ENCODE results near the gene NAGS.

The NAGS gene

GRCh38 chr17:44006598-44007345 is 2.4 kb downstream of the NAGS start:
- TF ChIP-seq POLR2A (IDR thresholded peaks at IDR 0.05; ENCODE audit: low read depth, low read length) = no peak
- TF ChIP-seq SPI1 (IDR thresholded peaks at IDR 0.05; ENCODE audit: low read depth, low read length) = 0 out of 2 replicates have a peak, but pooled peaks have one; percentile 16
- FAIRE-seq = peak; percentile 96
- DNase-seq (ENCODE audit: insufficient read length, low spot score) = peak; percentile 97

- TF ChIP-seq POLR2AphosphoS5 (IDR thresholded peaks at IDR 0.05; ENCODE audit: low read depth, low read length) (no peak), PAX5 (IDR thresholded peaks at IDR 0.05; ENCODE audit: insufficient read depth, low read length, severe bottlenecking) (no peak), POLR2A (IDR thresholded peaks at IDR 0.05; ENCODE audit: low read depth, low read length) (no peak), SPI1 (IDR thresholded peaks at IDR 0.05; ENCODE audit: low read depth, low read length) (no peak), POU2F2 (IDR thresholded peaks at IDR 0.05; ENCODE audit: low read depth, low read length) (no peak), TAF1 (IDR thresholded peaks at IDR 0.05; ENCODE audit: low read depth, low read length) (no peak)
- peak; percentile 43 for FAIRE-seq
- DNase-seq (ENCODE audit: insufficient read length, low spot score) = no peak
Observed at GRCh38 chr17:44007346-44008204, 3.2 kb downstream of the NAGS start.

GRCh38 chr17:44008205-44008909 is 3.9 kb downstream of the NAGS start:
- TF ChIP-seq TAF1 (IDR thresholded peaks at IDR 0.05; ENCODE audit: low read depth, low read length) (no peak), POLR2A (IDR thresholded peaks at IDR 0.05; ENCODE audit: low read depth, low read length) (no peak), POLR2AphosphoS5 (IDR thresholded peaks at IDR 0.05; ENCODE audit: low read depth, low read length) (no peak), PAX5 (IDR thresholded peaks at IDR 0.05; ENCODE audit: insufficient read depth, low read length, severe bottlenecking) (no peak), POU2F2 (IDR thresholded peaks at IDR 0.05; ENCODE audit: low read depth, low read length) (no peak), SPI1 (IDR thresholded peaks at IDR 0.05; ENCODE audit: low read depth, low read length) (no peak)
- FAIRE-seq (no peak), DNase-seq (ENCODE audit: insufficient read length, low spot score) (no peak)

GRCh38 chr17:44010966-44011647 is 6.7 kb downstream of the NAGS start:
- no peak for DNase-seq (ENCODE audit: insufficient read length, low spot score)
- no peak for TF ChIP-seq PAX5 (IDR thresholded peaks at IDR 0.05; ENCODE audit: insufficient read depth, low read length, severe bottlenecking)
- TF ChIP-seq POLR2A (IDR thresholded peaks at IDR 0.05; ENCODE audit: low read depth, low read length) = no peak
- no peak for TF ChIP-seq SPI1 (IDR thresholded peaks at IDR 0.05; ENCODE audit: low read depth, low read length)
- no peak for TF ChIP-seq TAF1 (IDR thresholded peaks at IDR 0.05; ENCODE audit: low read depth, low read length)
- TF ChIP-seq POLR2AphosphoS5 (IDR thresholded peaks at IDR 0.05; ENCODE audit: low read depth, low read length) = no peak
- no peak for TF ChIP-seq POU2F2 (IDR thresholded peaks at IDR 0.05; ENCODE audit: low read depth, low read length)
- no peak for FAIRE-seq

- no peak for DNase-seq (ENCODE audit: insufficient read length, low spot score)
- TF ChIP-seq POLR2AphosphoS5 (IDR thresholded peaks at IDR 0.05; ENCODE audit: low read depth, low read length) (no peak), TAF1 (IDR thresholded peaks at IDR 0.05; ENCODE audit: low read depth, low read length) (no peak), POLR2A (IDR thresholded peaks at IDR 0.05; ENCODE audit: low read depth, low read length) (no peak), PAX5 (IDR thresholded peaks at IDR 0.05; ENCODE audit: insufficient read depth, low read length, severe bottlenecking) (no peak), SPI1 (IDR thresholded peaks at IDR 0.05; ENCODE audit: low read depth, low read length) (no peak), POU2F2 (IDR thresholded peaks at IDR 0.05; ENCODE audit: low read depth, low read length) (no peak)
- FAIRE-seq = no peak
Observed at GRCh38 chr17:44011876-44012275, 7.5 kb downstream of the NAGS start.

GRCh38 chr17:44012391-44012790 is 8.0 kb downstream of the NAGS start:
- TF ChIP-seq PAX5 (IDR thresholded peaks at IDR 0.05; ENCODE audit: insufficient read depth, low read length, severe bottlenecking) (no peak), TAF1 (IDR thresholded peaks at IDR 0.05; ENCODE audit: low read depth, low read length) (no peak), SPI1 (IDR thresholded peaks at IDR 0.05; ENCODE audit: low read depth, low read length) (no peak), POLR2A (IDR thresholded peaks at IDR 0.05; ENCODE audit: low read depth, low read length) (no peak), POU2F2 (IDR thresholded peaks at IDR 0.05; ENCODE audit: low read depth, low read length) (no peak), POLR2AphosphoS5 (IDR thresholded peaks at IDR 0.05; ENCODE audit: low read depth, low read length) (no peak)
- DNase-seq (ENCODE audit: insufficient read length, low spot score) = no peak
- FAIRE-seq = no peak

GRCh38 chr17:44012874-44013273 is 8.5 kb downstream of the NAGS start:
- no peak for TF ChIP-seq POLR2AphosphoS5 (IDR thresholded peaks at IDR 0.05; ENCODE audit: low read depth, low read length)
- TF ChIP-seq POLR2A (IDR thresholded peaks at IDR 0.05; ENCODE audit: low read depth, low read length) = no peak
- no peak for TF ChIP-seq TAF1 (IDR thresholded peaks at IDR 0.05; ENCODE audit: low read depth, low read length)
- TF ChIP-seq PAX5 (IDR thresholded peaks at IDR 0.05; ENCODE audit: insufficient read depth, low read length, severe bottlenecking) = no peak
- no peak for TF ChIP-seq SPI1 (IDR thresholded peaks at IDR 0.05; ENCODE audit: low read depth, low read length)
- no peak for TF ChIP-seq POU2F2 (IDR thresholded peaks at IDR 0.05; ENCODE audit: low read depth, low read length)
- FAIRE-seq (no peak), DNase-seq (ENCODE audit: insufficient read length, low spot score) (no peak)

GRCh38 chr17:44014133-44014436 is 9.7 kb downstream of the NAGS start:
- FAIRE-seq = no peak
- no peak for DNase-seq (ENCODE audit: insufficient read length, low spot score)
- TF ChIP-seq SPI1 (IDR thresholded peaks at IDR 0.05; ENCODE audit: low read depth, low read length) (no peak), POLR2A (IDR thresholded peaks at IDR 0.05; ENCODE audit: low read depth, low read length) (no peak), POU2F2 (IDR thresholded peaks at IDR 0.05; ENCODE audit: low read depth, low read length) (no peak), PAX5 (IDR thresholded peaks at IDR 0.05; ENCODE audit: insufficient read depth, low read length, severe bottlenecking) (no peak), TAF1 (IDR thresholded peaks at IDR 0.05; ENCODE audit: low read depth, low read length) (no peak), POLR2AphosphoS5 (IDR thresholded peaks at IDR 0.05; ENCODE audit: low read depth, low read length) (no peak)

Measured in GM12891 (cell line).